SK-N-MC (cell line): ENCODE measurements around the gene STX8.

Experiments used
- DNase-seq: peaks from one replicate; pipeline ENCODE4 v3.0.0-alpha.2; 2011; ENCODE audit warnings: low read depth, low spot score
- H3K27ac ChIP-seq: fragments of 200-600 bp; sonication (generic); 2 replicates; pipeline ENCODE4 v1.5.1; 2016; ENCODE audit warnings: mixed run types
- H3K36me3 ChIP-seq: fragments of 200-600 bp; sonication (generic); 2 replicates; pipeline ENCODE4 v1.6.1; 2017; ENCODE audit warnings: antibody characterized with exemption, low read length, mixed read lengths; ENCODE audit not compliant: insufficient read depth
- H3K4me3 ChIP-seq: fragments of 200-600 bp; sonication (generic); 2 replicates; pipeline ENCODE4 v1.5.1; 2016
- H3K9ac ChIP-seq: fragments of 200-600 bp; sonication (generic); 2 replicates; pipeline ENCODE4 v1.8.0; 2017; ENCODE audit warnings: mixed run types, mixed read lengths; ENCODE audit not compliant: insufficient read length
- H3K9me3 ChIP-seq: fragments of 200-600 bp; sonication (generic); 2 replicates; pipeline ENCODE4 v1.6.1; 2017; ENCODE audit warnings: low read depth, mild to moderate bottlenecking, antibody characterized with exemption, low read length, moderate library complexity, mixed read lengths
- EZH2 ChIP-seq: fragments of 200-600 bp; sonication (generic); IDR thresholded peaks from one replicate; pipeline ENCODE4 v1.6.1; 2017; ENCODE audit warnings: antibody characterized with exemption
- FOXP2 ChIP-seq: optimal IDR thresholded peaks from 2 replicates; pipeline ENCODE3; 2011; ENCODE audit warnings: mild to moderate bottlenecking, moderate library complexity; ENCODE audit not compliant: insufficient read depth; ENCODE audit errors: extremely low read length, control extremely low read depth
- POLR2AphosphoS5 ChIP-seq: IDR thresholded peaks from 2 replicates; pipeline ENCODE4 v1.6.1; 2012; ENCODE audit warnings: mild to moderate bottlenecking, low read depth, low read length, borderline replicate concordance

Gene STX8

GRCh38 chr17:9313346-9313745 is 262.3 kb downstream of the STX8 start:
- no peaks in the 10 kb centered on the region for H3K36me3 ChIP-seq
- no peak for TF ChIP-seq FOXP2
- TF ChIP-seq EZH2, result no peak
- TF ChIP-seq POLR2AphosphoS5, result no peak
- H3K9ac ChIP-seq, result no peak overlapping the region
- H3K27ac ChIP-seq, result no peak overlapping the region
- H3K4me3 ChIP-seq, result no peak overlapping the region
- DNase-seq, result no peak
- no peaks in the 10 kb centered on the region for H3K9me3 ChIP-seq

- H3K9ac ChIP-seq, result no peak overlapping the region
- TF ChIP-seq POLR2AphosphoS5 (no peak), EZH2 (no peak), FOXP2 (no peak)
- no peak overlapping the region for H3K4me3 ChIP-seq
- H3K27ac ChIP-seq, result no peak overlapping the region
- H3K36me3 ChIP-seq, result no peaks in the 10 kb centered on the region
- no peaks in the 10 kb centered on the region for H3K9me3 ChIP-seq
- DNase-seq, result no peak
Measured at GRCh38 chr17:9309216-9309615, 266.4 kb downstream of the STX8 start.

DNA sequence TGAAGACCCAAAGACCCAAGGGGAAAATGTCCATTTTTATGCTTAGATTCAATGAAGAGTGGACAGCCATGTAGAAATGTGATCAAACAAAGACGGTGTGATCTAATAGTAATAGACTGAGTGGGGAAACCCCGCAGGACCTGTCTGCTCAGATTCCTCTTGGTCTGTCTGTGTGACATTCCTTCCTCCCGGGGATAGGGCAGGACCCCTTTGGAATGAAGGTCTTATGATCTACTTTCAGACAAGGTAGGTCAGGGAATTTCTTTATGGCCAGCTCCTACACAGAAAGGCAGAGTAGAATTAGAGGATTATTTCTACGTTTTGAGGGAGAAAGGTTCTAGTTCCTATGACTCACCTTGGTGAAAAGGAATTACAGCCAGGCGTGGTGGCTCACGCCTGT is 267.6 kb downstream of the STX8 start:
- Histone ChIP-seq H3K9me3 (no peaks in the 10 kb centered on the region), H3K4me3 (no peak overlapping the region), H3K9ac (no peak overlapping the region), H3K27ac (no peak overlapping the region), H3K36me3 (no peaks in the 10 kb centered on the region)
- DNase-seq, result no peak
- no peak for TF ChIP-seq POLR2AphosphoS5

- Histone ChIP-seq H3K36me3 (no peaks in the 10 kb centered on the region), H3K27ac (no peak overlapping the region), H3K4me3 (no peak overlapping the region), H3K9ac (no peak overlapping the region), H3K9me3 (no peaks in the 10 kb centered on the region)
- TF ChIP-seq EZH2, result no peak
- no peak for TF ChIP-seq POLR2AphosphoS5
- no peak for TF ChIP-seq FOXP2
- DNase-seq, result no peak
Measured at GRCh38 chr17:9307313-9307998, 268.2 kb downstream of the STX8 start.

DNA sequence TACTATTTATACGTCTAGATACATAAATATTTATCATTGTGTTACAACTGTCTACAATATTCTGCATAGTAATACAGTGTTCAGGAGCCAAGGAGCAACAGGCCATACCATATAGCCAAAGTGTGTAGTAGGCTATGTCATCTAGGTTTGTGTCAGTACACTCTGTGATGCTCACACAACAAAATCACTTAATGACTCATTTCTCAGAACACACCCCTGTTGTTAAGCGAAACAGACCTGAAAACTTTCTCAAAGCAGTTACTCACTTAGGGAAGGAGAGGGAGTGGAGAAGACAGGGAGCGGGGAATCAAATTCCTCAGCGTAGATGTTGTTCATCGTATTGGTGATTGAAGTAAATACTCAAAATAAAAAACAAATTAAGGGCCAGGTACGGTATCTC is 269.5 kb downstream of the STX8 start:
- Histone ChIP-seq H3K36me3 (no peaks in the 10 kb centered on the region), H3K9me3 (no peaks in the 10 kb centered on the region), H3K9ac (no peak overlapping the region), H3K27ac (no peak overlapping the region), H3K4me3 (no peak overlapping the region)
- DNase-seq, result no peak
- no peak for TF ChIP-seq POLR2AphosphoS5
- TF ChIP-seq EZH2, result no peak

DNA sequence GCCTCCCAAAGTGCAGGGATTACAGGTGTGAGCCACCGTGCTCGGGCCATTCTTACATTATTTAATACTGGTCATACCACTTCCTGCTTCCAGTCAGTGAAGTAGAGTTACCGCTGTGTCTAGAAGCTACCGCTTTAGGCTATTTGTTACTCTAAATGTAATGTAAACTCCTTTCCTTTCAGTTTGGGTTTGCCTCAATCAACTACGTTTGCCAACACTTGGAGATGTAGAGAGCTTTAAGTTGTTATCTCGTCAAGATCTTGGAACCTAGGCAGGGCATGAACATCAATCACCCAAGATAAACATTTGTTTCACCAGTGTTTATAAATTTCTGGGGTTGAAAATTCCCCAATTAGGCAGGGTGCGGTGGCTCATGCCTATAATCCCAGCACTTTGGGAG is 275.9 kb downstream of the STX8 start:
- H3K36me3 ChIP-seq, result no peaks in the 10 kb centered on the region
- no peak for DNase-seq
- H3K9me3 ChIP-seq, result no peaks in the 10 kb centered on the region
- TF ChIP-seq FOXP2 (no peak), POLR2AphosphoS5 (no peak), EZH2 (no peak)
- no peak overlapping the region for H3K4me3 ChIP-seq
- no peak overlapping the region for H3K9ac ChIP-seq
- H3K27ac ChIP-seq, result no peak overlapping the region

DNA sequence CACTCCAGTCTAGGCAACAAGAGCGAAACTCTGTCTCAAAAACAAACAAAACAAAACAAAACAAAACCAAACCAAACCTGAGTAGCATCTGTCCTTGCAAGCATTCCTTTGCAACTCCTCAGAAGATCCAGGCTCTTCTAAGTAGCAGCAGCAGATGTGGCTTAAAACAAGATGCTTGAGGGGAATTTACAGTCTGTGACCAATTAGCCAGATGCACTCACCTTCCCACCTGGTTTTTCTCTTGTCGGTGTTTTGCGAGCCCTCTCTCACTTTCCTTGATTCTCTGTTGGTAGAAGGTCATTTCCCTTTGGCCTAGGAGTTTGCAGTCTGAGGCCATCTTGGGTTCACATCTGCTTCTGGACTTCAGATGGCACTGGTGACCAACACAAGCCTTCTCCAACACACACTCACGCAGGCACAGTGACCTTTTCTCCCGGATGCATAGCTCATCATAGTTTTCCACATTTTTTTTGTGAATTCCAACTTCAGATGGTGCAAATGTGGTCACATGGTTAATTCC is 276.8 kb downstream of the STX8 start:
- no peak overlapping the region for H3K4me3 ChIP-seq
- no peak for DNase-seq
- H3K36me3 ChIP-seq, result no peaks in the 10 kb centered on the region

GRCh38 chr17:9298135-9298534 is 277.5 kb downstream of the STX8 start:
- no peak for DNase-seq
- no peak overlapping the region for H3K9ac ChIP-seq
- no peak overlapping the region for H3K27ac ChIP-seq
- TF ChIP-seq EZH2 (no peak), FOXP2 (no peak), POLR2AphosphoS5 (no peak)
- no peaks in the 10 kb centered on the region for H3K36me3 ChIP-seq
- no peaks in the 10 kb centered on the region for H3K9me3 ChIP-seq
- no peak overlapping the region for H3K4me3 ChIP-seq

More for the DNA sequence above, 276.8 kb downstream of the STX8 start:
- Histone ChIP-seq H3K27ac (no peak overlapping the region), H3K9ac (no peak overlapping the region), H3K9me3 (no peaks in the 10 kb centered on the region)
- TF ChIP-seq FOXP2 (no peak), EZH2 (no peak), POLR2AphosphoS5 (no peak)

GRCh38 chr17:9294661-9295210 is 280.9 kb downstream of the STX8 start:
- no peak for DNase-seq
- H3K9ac ChIP-seq, result no peak overlapping the region
- H3K27ac ChIP-seq, result no peak overlapping the region
- H3K36me3 ChIP-seq, result no peaks in the 10 kb centered on the region
- no peaks in the 10 kb centered on the region for H3K9me3 ChIP-seq
- TF ChIP-seq EZH2 (no peak), POLR2AphosphoS5 (no peak), FOXP2 (no peak)
- H3K4me3 ChIP-seq, result no peak overlapping the region
